ENCODE results near the gene ACIN1. TPM values are rescaled to one million over a fixed set of nuclear protein-coding genes. Genes with fewer than 3 reads are reported as not detected.

Gene ACIN1
- polyA plus RNA-seq, 1 donor (not counting 4 experiments of a cell fraction or from before 2014, with no cell fraction given) = 104 TPM

- Histone ChIP-seq H3K27me3 (ENCODE audit: control insufficient read depth, extremely low read depth, insufficient read depth, low read length) (no peaks in the 10 kb centered on the region), H3K9ac (ENCODE audit: control insufficient read depth, extremely low read depth, insufficient read depth, low read length) (no peak overlapping the region), H3K27ac (ENCODE audit: control insufficient read depth, insufficient read depth, low read length) (no peak overlapping the region), H2AFZ (ENCODE audit: control insufficient read depth, low read length) (no peak overlapping the region), H3K4me3 (ENCODE audit: control insufficient read depth in 2 of 3, extremely low read depth in 1 of 3, insufficient read depth in 2 of 3, low read depth in 1 of 3, low read length in 3 of 3) (no peak overlapping the region), H4K20me1 (ENCODE audit: control insufficient read depth, extremely low read depth, insufficient read depth, low read length) (no peaks in the 10 kb centered on the region), H3K4me2 (ENCODE audit: control insufficient read depth, extremely low read depth, insufficient read depth, low read depth, low read length) (no peak overlapping the region), H3K9me1 (ENCODE audit: control insufficient read depth, extremely low read depth, insufficient read depth, low read length) (no peaks in the 10 kb centered on the region), H3K79me2 (ENCODE audit: control insufficient read depth, insufficient read depth, low read length) (no peaks in the 10 kb centered on the region), H3K36me3 (ENCODE audit: control insufficient read depth in 2 of 2, extremely low read depth in 1 of 2, insufficient read depth in 2 of 2, low read length in 2 of 2) (peaks cover 4 to 7% of the 10 kb centered on the region in 2 experiments), H3K9me3 (ENCODE audit: control insufficient read depth, low read depth, low read length) (no peaks in the 10 kb centered on the region), H3K4me1 (ENCODE audit: control insufficient read depth, extremely low read depth, insufficient read depth, low read length) (peaks cover 33% of the 10 kb centered on the region)
- TF ChIP-seq EZH2 (IDR thresholded peaks at IDR 0.05; ENCODE audit: low read length) = no peak
- TF ChIP-seq, protein P1, sequence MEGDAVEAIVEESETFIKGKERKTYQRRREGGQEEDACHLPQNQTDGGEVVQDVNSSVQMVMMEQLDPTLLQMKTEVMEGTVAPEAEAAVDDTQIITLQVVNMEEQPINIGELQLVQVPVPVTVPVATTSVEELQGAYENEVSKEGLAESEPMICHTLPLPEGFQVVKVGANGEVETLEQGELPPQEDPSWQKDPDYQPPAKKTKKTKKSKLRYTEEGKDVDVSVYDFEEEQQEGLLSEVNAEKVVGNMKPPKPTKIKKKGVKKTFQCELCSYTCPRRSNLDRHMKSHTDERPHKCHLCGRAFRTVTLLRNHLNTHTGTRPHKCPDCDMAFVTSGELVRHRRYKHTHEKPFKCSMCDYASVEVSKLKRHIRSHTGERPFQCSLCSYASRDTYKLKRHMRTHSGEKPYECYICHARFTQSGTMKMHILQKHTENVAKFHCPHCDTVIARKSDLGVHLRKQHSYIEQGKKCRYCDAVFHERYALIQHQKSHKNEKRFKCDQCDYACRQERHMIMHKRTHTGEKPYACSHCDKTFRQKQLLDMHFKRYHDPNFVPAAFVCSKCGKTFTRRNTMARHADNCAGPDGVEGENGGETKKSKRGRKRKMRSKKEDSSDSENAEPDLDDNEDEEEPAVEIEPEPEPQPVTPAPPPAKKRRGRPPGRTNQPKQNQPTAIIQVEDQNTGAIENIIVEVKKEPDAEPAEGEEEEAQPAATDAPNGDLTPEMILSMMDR (optimal IDR thresholded peaks at IDR 0.05 in 1 of 3, IDR thresholded peaks at IDR 0.05 in 1 of 3, conservative IDR thresholded peaks at IDR 0.05 in 1 of 3; ENCODE audit: extremely low read depth in 1 of 3, insufficient read depth in 2 of 3, low read length in 3 of 3) = no peak
- DNase-seq (ENCODE audit: low read depth, low spot score) = no peak
- FAIRE-seq = no peak
- dilution Hi-C loops (cut with MboI; ENCODE audit: extremely low pct_ligation_motif_present, low sequenced_read_pairs) = no loop called here
Observed at GRCh38 chr14:23136566-23137133, 41.7 kb upstream of the ACIN1 start.

DNA sequence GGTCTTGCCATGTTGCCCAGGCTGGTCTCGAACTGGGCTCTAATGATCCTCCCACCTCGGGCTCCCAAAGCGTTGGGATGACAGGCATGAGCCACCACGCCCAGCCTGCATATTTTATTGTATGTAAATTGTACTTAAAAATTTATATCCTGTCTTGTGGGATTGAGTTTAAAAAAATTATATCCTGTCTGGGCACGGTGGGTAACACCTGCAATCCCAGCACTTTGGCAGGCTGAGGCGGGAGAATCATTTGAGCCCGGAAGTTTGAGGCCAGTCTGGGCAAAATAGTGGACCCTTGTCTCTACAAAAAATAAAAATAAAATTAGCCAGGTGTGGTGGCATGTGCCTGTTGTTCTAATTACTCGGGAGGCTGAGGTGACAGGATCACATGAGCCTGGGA lies 38.0 kb upstream of the ACIN1 start:
- FAIRE-seq = no peak
- no peak overlapping the region for H2AFZ ChIP-seq (ENCODE audit: control insufficient read depth, low read length)
- no peak for TF ChIP-seq EZH2 (IDR thresholded peaks at IDR 0.05; ENCODE audit: low read length)

DNA sequence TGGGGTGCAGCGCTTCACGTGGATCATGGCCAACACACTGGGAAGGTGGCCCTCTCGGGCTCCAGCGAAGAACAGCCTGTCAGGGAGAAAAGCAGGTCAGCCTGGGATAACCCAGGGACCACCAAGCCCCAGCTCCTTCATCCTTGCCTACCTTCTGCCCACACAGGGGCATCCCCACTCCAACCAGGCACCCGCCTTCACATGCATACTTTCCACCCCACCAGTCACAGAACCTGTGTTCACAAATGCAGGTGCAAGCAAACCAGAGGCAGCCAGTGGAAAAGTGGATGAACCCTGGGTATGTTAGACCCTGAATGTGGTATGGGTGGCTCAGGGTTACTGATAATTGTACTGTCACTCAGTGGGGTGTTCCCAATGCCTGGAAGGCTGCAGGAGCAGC lies 36.5 kb upstream of the ACIN1 start:
- H3K4me2 ChIP-seq (ENCODE audit: control insufficient read depth, extremely low read depth, insufficient read depth, low read depth, low read length) = no peak overlapping the region
- H2AFZ ChIP-seq (ENCODE audit: control insufficient read depth, low read length) = no peak overlapping the region
- H3K79me2 ChIP-seq (ENCODE audit: control insufficient read depth, insufficient read depth, low read length) = no peaks in the 10 kb centered on the region
- H3K4me1 ChIP-seq (ENCODE audit: control insufficient read depth, extremely low read depth, insufficient read depth, low read length) = peaks cover 23% of the 10 kb centered on the region
- no peak for TF ChIP-seq EZH2 (IDR thresholded peaks at IDR 0.05; ENCODE audit: low read length)
- TF ChIP-seq, protein P1 (optimal IDR thresholded peaks at IDR 0.05 in 1 of 3, IDR thresholded peaks at IDR 0.05 in 1 of 3, conservative IDR thresholded peaks at IDR 0.05 in 1 of 3; ENCODE audit: extremely low read depth in 1 of 3, insufficient read depth in 2 of 3, low read length in 3 of 3) = no peak
- dilution Hi-C loops (cut with MboI; ENCODE audit: extremely low pct_ligation_motif_present, low sequenced_read_pairs) = no loop called here
- peaks cover 10 to 11% of the 10 kb centered on the region in 2 experiments for H3K36me3 ChIP-seq (ENCODE audit: control insufficient read depth in 2 of 2, extremely low read depth in 1 of 2, insufficient read depth in 2 of 2, low read length in 2 of 2)
- no peak overlapping the region for H3K4me3 ChIP-seq (ENCODE audit: control insufficient read depth in 2 of 3, extremely low read depth in 1 of 3, insufficient read depth in 2 of 3, low read depth in 1 of 3, low read length in 3 of 3)
- H3K27me3 ChIP-seq (ENCODE audit: control insufficient read depth, extremely low read depth, insufficient read depth, low read length) = no peaks in the 10 kb centered on the region
- FAIRE-seq (no peak), DNase-seq (ENCODE audit: low read depth, low spot score) (no peak)
- H4K20me1 ChIP-seq (ENCODE audit: control insufficient read depth, extremely low read depth, insufficient read depth, low read length) = no peaks in the 10 kb centered on the region
- H3K9ac ChIP-seq (ENCODE audit: control insufficient read depth, extremely low read depth, insufficient read depth, low read length) = no peak overlapping the region
- no peak overlapping the region for H3K27ac ChIP-seq (ENCODE audit: control insufficient read depth, insufficient read depth, low read length)
- no peaks in the 10 kb centered on the region for H3K9me1 ChIP-seq (ENCODE audit: control insufficient read depth, extremely low read depth, insufficient read depth, low read length)
- H3K9me3 ChIP-seq (ENCODE audit: control insufficient read depth, low read depth, low read length) = no peaks in the 10 kb centered on the region

More for the DNA sequence above, 38.0 kb upstream of the ACIN1 start:
- Histone ChIP-seq H3K9ac (ENCODE audit: control insufficient read depth, extremely low read depth, insufficient read depth, low read length) (no peak overlapping the region), H3K27ac (ENCODE audit: control insufficient read depth, insufficient read depth, low read length) (no peak overlapping the region), H3K9me3 (ENCODE audit: control insufficient read depth, low read depth, low read length) (no peaks in the 10 kb centered on the region), H3K36me3 (ENCODE audit: control insufficient read depth in 2 of 2, extremely low read depth in 1 of 2, insufficient read depth in 2 of 2, low read length in 2 of 2) (peaks cover 3 to 10% of the 10 kb centered on the region in 2 experiments), H3K4me3 (ENCODE audit: control insufficient read depth in 2 of 3, extremely low read depth in 1 of 3, insufficient read depth in 2 of 3, low read depth in 1 of 3, low read length in 3 of 3) (no peak overlapping the region), H3K27me3 (ENCODE audit: control insufficient read depth, extremely low read depth, insufficient read depth, low read length) (no peaks in the 10 kb centered on the region), H4K20me1 (ENCODE audit: control insufficient read depth, extremely low read depth, insufficient read depth, low read length) (no peaks in the 10 kb centered on the region), H3K79me2 (ENCODE audit: control insufficient read depth, insufficient read depth, low read length) (no peaks in the 10 kb centered on the region), H3K9me1 (ENCODE audit: control insufficient read depth, extremely low read depth, insufficient read depth, low read length) (no peaks in the 10 kb centered on the region), H3K4me1 (ENCODE audit: control insufficient read depth, extremely low read depth, insufficient read depth, low read length) (peaks cover 36% of the 10 kb centered on the region), H3K4me2 (ENCODE audit: control insufficient read depth, extremely low read depth, insufficient read depth, low read depth, low read length) (no peak overlapping the region)
- DNase-seq (ENCODE audit: low read depth, low spot score) = no peak
- dilution Hi-C loops (cut with MboI; ENCODE audit: extremely low pct_ligation_motif_present, low sequenced_read_pairs) = no loop called here

All from keratinocyte (primary cell).